SK-N-SH (cell line): Measurements from ENCODE around the gene STRADB.

Experiments
- EZH2phosphoT487 ChIP-seq: fragments of 200-600 bp; sonication (generic); IDR thresholded peaks from 2 replicates; pipeline ENCODE4 v1.6.1; 2017; ENCODE audit warnings: low read depth, mixed run types, mild to moderate bottlenecking, antibody characterized with exemption, moderate library complexity, borderline replicate concordance
- FOSL2 ChIP-seq: IDR thresholded peaks from 2 replicates; pipeline ENCODE4 v1.4.0; 2012; ENCODE audit warnings: low read depth, mild to moderate bottlenecking, moderate library complexity, borderline replicate concordance
- JUND ChIP-seq: IDR thresholded peaks from 2 replicates; pipeline ENCODE4 v1.4.0; 2012
- POLR2AphosphoS5 ChIP-seq: IDR thresholded peaks from 2 replicates; pipeline ENCODE4 v1.6.1; 2012; ENCODE audit warnings: low read depth, low read length
- RAD21 ChIP-seq: IDR thresholded peaks from 2 replicates; pipeline ENCODE4 v1.6.1; 2012; ENCODE audit warnings: mild to moderate bottlenecking, low read length
- TF ChIP-seq, protein P1 (sequence below): fragments of 200-600 bp; sonication (generic); IDR thresholded peaks from 2 replicates; pipeline ENCODE4 v1.6.1; 2017; ENCODE audit warnings: antibody characterized with exemption, mild to moderate bottlenecking, moderate library complexity
- TF ChIP-seq, protein P2 (sequence below): IDR thresholded peaks from 2 replicates; pipeline ENCODE4 v1.4.0; 2012; ENCODE audit warnings: low read depth
- TF ChIP-seq, protein P3 (sequence below): IDR thresholded peaks from 2 replicates; pipeline ENCODE4 v1.6.1; 2012; ENCODE audit warnings: mild to moderate bottlenecking, low read depth, low read length, moderate library complexity

DNA sequence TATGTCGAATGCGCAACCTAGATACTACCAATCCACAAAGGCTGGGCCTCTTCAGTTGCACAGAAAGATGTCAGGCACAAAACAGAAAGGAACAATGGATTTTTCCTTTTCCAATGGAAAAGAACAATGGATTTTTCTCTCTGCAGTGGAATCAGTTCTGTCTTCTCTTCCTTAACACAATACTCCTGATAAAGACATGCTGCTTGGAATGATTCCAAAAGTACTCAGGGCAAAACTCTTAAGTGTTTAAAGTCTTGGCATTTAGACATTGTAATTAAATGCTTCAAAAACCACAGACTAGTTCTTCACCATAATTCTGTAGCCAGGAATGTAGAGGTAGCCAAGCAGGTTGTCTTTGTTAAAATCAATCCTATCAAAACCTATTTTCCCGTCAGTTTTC, 47.7 kb upstream of the STRADB start:
- TF ChIP-seq, protein P1, sequence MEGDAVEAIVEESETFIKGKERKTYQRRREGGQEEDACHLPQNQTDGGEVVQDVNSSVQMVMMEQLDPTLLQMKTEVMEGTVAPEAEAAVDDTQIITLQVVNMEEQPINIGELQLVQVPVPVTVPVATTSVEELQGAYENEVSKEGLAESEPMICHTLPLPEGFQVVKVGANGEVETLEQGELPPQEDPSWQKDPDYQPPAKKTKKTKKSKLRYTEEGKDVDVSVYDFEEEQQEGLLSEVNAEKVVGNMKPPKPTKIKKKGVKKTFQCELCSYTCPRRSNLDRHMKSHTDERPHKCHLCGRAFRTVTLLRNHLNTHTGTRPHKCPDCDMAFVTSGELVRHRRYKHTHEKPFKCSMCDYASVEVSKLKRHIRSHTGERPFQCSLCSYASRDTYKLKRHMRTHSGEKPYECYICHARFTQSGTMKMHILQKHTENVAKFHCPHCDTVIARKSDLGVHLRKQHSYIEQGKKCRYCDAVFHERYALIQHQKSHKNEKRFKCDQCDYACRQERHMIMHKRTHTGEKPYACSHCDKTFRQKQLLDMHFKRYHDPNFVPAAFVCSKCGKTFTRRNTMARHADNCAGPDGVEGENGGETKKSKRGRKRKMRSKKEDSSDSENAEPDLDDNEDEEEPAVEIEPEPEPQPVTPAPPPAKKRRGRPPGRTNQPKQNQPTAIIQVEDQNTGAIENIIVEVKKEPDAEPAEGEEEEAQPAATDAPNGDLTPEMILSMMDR = no peak
- TF ChIP-seq RAD21 (no peak), EZH2phosphoT487 (no peak), FOSL2 (no peak), POLR2AphosphoS5 (peak; percentile 48; the same call in 1 of the 2 replicates), JUND (no peak)
- TF ChIP-seq, protein P2, sequence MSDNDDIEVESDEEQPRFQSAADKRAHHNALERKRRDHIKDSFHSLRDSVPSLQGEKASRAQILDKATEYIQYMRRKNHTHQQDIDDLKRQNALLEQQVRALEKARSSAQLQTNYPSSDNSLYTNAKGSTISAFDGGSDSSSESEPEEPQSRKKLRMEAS = no peak
- TF ChIP-seq, protein P3, sequence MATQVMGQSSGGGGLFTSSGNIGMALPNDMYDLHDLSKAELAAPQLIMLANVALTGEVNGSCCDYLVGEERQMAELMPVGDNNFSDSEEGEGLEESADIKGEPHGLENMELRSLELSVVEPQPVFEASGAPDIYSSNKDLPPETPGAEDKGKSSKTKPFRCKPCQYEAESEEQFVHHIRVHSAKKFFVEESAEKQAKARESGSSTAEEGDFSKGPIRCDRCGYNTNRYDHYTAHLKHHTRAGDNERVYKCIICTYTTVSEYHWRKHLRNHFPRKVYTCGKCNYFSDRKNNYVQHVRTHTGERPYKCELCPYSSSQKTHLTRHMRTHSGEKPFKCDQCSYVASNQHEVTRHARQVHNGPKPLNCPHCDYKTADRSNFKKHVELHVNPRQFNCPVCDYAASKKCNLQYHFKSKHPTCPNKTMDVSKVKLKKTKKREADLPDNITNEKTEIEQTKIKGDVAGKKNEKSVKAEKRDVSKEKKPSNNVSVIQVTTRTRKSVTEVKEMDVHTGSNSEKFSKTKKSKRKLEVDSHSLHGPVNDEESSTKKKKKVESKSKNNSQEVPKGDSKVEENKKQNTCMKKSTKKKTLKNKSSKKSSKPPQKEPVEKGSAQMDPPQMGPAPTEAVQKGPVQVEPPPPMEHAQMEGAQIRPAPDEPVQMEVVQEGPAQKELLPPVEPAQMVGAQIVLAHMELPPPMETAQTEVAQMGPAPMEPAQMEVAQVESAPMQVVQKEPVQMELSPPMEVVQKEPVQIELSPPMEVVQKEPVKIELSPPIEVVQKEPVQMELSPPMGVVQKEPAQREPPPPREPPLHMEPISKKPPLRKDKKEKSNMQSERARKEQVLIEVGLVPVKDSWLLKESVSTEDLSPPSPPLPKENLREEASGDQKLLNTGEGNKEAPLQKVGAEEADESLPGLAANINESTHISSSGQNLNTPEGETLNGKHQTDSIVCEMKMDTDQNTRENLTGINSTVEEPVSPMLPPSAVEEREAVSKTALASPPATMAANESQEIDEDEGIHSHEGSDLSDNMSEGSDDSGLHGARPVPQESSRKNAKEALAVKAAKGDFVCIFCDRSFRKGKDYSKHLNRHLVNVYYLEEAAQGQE = no peak
